Thyroid gland (tissue), 4 donors: Measurements from ENCODE around the gene ZNF205. TPM values are rescaled to one million over a fixed set of nuclear protein-coding genes. Genes with fewer than 3 reads are reported as not detected.

Experiments
- DNase-seq, 2 donors: peaks; one replicate each; pipeline ENCODE4 v3.0.0-alpha.2; 2019
- H3K27ac ChIP-seq, 3 donors: fragments of 200-600 bp; sonication (generic); 1 replicate in 2 of 3; 2 replicates in 1 of 3; pipeline ENCODE4 v1.5.1; 2016 to 2019; ENCODE audit warnings: mild to moderate bottlenecking in 1 of 3, moderate library complexity in 1 of 3
- H3K27me3 ChIP-seq: fragments of 200-600 bp; sonication (generic); one replicate; pipeline ENCODE4 v1.5.1; 2019
- H3K36me3 ChIP-seq, 2 donors: fragments of 200-600 bp; sonication (generic); one replicate each; pipeline ENCODE4 v1.5.1; 2016 to 2019
- H3K4me1 ChIP-seq, 2 donors: fragments of 200-600 bp; sonication (generic); one replicate each; pipeline ENCODE4 v1.5.1; 2017 to 2019
- H3K4me3 ChIP-seq, 3 donors: fragments of 200-600 bp; sonication (generic); replicated peaks in 1 of 3; 1 replicate in 2 of 3; 2 replicates in 1 of 3; pipeline ENCODE4 v1.5.1; 2016; ENCODE audit warnings: mild to moderate bottlenecking in 1 of 3
- H3K9me3 ChIP-seq: fragments of 200-600 bp; sonication (generic); one replicate; pipeline ENCODE4 v1.5.1; 2017
- CTCF ChIP-seq, 6 experiments: fragments of 200-600 bp in 3 of 6; fragments of 450-650 bp in 3 of 6; sonication (generic) in 3 of 6; IDR thresholded peaks; one replicate each; pipeline ENCODE4 v1.5.1; 2016 to 2019; ENCODE audit warnings: antibody characterized with exemption in 6 of 6, mild to moderate bottlenecking in 2 of 6, inconsistent platforms in 1 of 6, moderate library complexity in 1 of 6
- POLR2A ChIP-seq, 2 donors: fragments of 450-650 bp; IDR thresholded peaks; one replicate each; pipeline ENCODE4 v1.6.1; 2017; ENCODE audit warnings: antibody characterized with exemption in 2 of 2, mild to moderate bottlenecking in 2 of 2, moderate library complexity in 1 of 2
- WGBS, 2 donors: methylation state at CpG; one replicate each; pipeline ENCODE4 v1.1.5; 2017; 5-methylcytosine and 5-hydroxymethylcytosine counted together
- intact Hi-C: fragments of 100-400 bp; cut with DNase I; formaldehyde crosslinking; loops from one replicate; pipeline ENCODE4 v1.15.1; 2023
- total RNA-seq, 4 donors: library from RNA; depleted of rRNA; stranded (reverse); fragments of >200 nt; gene quantifications; one replicate each; pipeline ENCODE4 v1.2.3, GENCODE V29; 2016

ZNF205 gene
- total RNA-seq, 4 donors from 2014 or later = 18.5 to 28.9 (median 19.6) TPM

- Histone ChIP-seq H3K36me3 (peaks cover 0 to 4% of the 10 kb centered on the region in 2 donors), H3K27me3 (no peaks in the 10 kb centered on the region), H3K27ac (peak overlapping the region; percentile 58 to 82 (median 60)), H3K4me3 (peak overlapping the region in 1 of 3 donors; percentile 27), H3K9me3 (no peaks in the 10 kb centered on the region), H3K4me1 (peaks cover 14 to 33% of the 10 kb centered on the region in 2 donors)
- peak; percentile 74 to 76 for DNase-seq
- no peak for TF ChIP-seq POLR2A (IDR thresholded peaks at IDR 0.05)
- peak; percentile 79 to 96 (median 85) for TF ChIP-seq CTCF (IDR thresholded peaks at IDR 0.05)
- 5 to 15% methylated on average over 26 to 28 of the region's 28 CpGs for WGBS, 2 donors
- intact Hi-C loops = loop anchor here (10.0 kb wide), 1 partner anchor 65 kb away; the partner anchor contains the start of gene IL32
These were observed 17.0 kb downstream of the ZNF205 start for GRCh38 chr16:3129137-3130131.

GRCh38 chr16:3131755-3132377 is 19.5 kb downstream of the ZNF205 start:
- H3K4me1 ChIP-seq = peaks cover 8 to 30% of the 10 kb centered on the region in 2 donors
- 68 to 76% methylated on average over 12 of the region's 12 CpGs for WGBS, 2 donors

DNA sequence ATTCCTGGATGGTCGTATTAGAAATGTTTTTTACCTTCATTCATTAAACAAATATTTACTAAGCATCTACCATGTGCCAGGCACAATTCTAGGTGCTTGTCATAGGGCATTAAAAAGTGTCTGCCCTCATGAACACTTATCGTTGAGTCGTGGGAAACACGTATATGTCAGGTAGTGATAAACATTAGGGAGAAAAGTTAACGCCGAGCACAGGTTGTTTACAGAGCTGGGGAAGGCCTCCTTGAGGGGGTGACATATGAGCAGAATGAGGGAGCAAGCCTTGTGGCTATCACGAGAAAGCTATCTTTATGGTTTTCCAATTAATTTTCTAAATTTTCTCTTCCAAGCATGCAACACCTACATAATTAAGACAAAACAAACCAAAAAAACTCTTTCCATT is 21.5 kb downstream of the ZNF205 start:
- Histone ChIP-seq H3K27ac (peak overlapping the region in 2 of 3 donors; percentile 81 to 95), H3K36me3 (peaks cover 0 to 4% of the 10 kb centered on the region in 2 donors), H3K27me3 (no peaks in the 10 kb centered on the region), H3K9me3 (no peaks in the 10 kb centered on the region), H3K4me3 (peak overlapping the region; percentile 81 to 100 (median 83)), H3K4me1 (peaks cover 8 to 26% of the 10 kb centered on the region in 2 donors)
- DNase-seq = no peak
- intact Hi-C loops = no loop called here
- TF ChIP-seq POLR2A (IDR thresholded peaks at IDR 0.05) = no peak
- TF ChIP-seq CTCF (IDR thresholded peaks at IDR 0.05) = no peak
- 16 to 17% methylated on average over 7 of the region's 7 CpGs for WGBS, 2 donors

More at GRCh38 chr16:3131755-3132377, 19.5 kb downstream of the ZNF205 start:
- peaks cover 0 to 4% of the 10 kb centered on the region in 2 donors for H3K36me3 ChIP-seq
- no peaks in the 10 kb centered on the region for H3K9me3 ChIP-seq
- intact Hi-C loops = no loop called here
- H3K27me3 ChIP-seq = no peaks in the 10 kb centered on the region
- H3K27ac ChIP-seq = no peak overlapping the region
- DNase-seq = peak in 1 of 2 donors; percentile 35
- no peak overlapping the region for H3K4me3 ChIP-seq
- TF ChIP-seq CTCF (IDR thresholded peaks at IDR 0.05) = peak in 4 of 6 experiments; percentile 11 to 50 (median 43)
- no peak for TF ChIP-seq POLR2A (IDR thresholded peaks at IDR 0.05)

DNA sequence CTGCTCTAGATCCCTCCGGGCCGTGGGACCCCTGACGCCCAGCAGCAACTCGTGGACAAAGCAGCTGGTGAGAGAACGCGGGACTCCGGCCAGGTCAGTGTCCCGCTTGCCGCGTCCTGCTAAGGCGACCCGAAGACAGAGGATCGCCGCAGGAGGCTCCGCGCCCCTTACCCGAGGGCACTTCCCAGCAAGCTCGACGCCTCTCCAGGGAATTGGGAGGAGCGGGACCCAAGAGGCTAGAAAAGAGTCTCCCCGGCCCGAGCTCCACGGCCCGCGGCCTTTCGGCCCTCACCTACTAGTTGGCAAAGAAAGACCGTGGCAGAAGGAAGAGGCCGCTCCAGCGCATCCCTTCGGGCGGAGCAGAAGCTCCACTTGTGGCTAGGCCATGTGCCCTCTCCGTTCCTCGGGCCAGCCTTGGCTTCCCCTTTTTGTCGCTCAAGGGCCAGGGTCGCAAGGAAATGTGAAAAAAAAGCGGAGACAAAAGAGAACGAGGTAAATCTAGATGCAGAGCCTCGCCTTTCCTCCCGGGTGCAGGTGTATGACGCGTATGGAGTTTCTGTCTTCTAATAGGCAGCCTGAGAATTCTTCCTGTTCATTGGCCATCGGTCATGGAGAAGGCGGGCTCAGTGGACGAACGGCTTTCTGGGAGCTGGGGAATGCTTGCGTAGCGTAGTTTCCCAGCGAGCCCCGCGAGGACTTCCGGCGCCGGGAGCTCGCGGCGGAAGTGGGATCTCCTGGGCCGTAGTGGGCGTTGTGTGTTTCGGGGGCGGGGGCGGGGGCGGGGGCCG is 22.1 kb downstream of the ZNF205 start, which contains the start of gene ZNF213:
Gene ZNF213, plus strand, starts transcription at position 692 of the 788 bp plus-strand sequence. CDS start 2,252 bp downstream, outside the sequence.
- no peaks in the 10 kb centered on the region for H3K27me3 ChIP-seq
- H3K9me3 ChIP-seq = no peaks in the 10 kb centered on the region
- peaks cover 0 to 4% of the 10 kb centered on the region in 2 donors for H3K36me3 ChIP-seq
- TF ChIP-seq POLR2A (IDR thresholded peaks at IDR 0.05) = peak; percentile 27 to 92
- TF ChIP-seq CTCF (IDR thresholded peaks at IDR 0.05) = no peak
- DNase-seq = peak; percentile 97 to 98
- H3K4me3 ChIP-seq = peak within 1 kb of the TSS; percentile 83 to 100 (median 93)
- intact Hi-C loops = no loop called here
- H3K4me1 ChIP-seq = peaks cover 8 to 19% of the 10 kb centered on the region in 2 donors
- WGBS, 2 donors = 0% methylated on average over 36 to 45 of the region's 63 CpGs
- H3K27ac ChIP-seq = peak within 1 kb of the TSS; percentile 84 to 95 (median 91)
